Aorta (tissue), 5 donors: ENCODE measurements around the gene PDE1A. TPM values are rescaled to one million over a fixed set of nuclear protein-coding genes. Genes with fewer than 3 reads are reported as not detected.

Experiments
- ATAC-seq: fragments of 200-7000 bp; cut with Tn5 transposase; one replicate; pipeline ENCODE4 v1.9.1; 2022; ENCODE audit warnings: moderate library complexity; ENCODE audit not compliant: low FRiP score
- DNase-seq, 2 donors: peaks; one replicate each; pipeline ENCODE4 v3.0.0-alpha.2; 2020
- H3K27ac ChIP-seq, 2 donors: one replicate each; pipeline ENCODE4 v1.5.1; 2013; ENCODE audit warnings: low read length in 2 of 2, mild to moderate bottlenecking in 2 of 2, moderate library complexity in 2 of 2, control low read depth in 1 of 2, inconsistent platforms in 1 of 2, low read depth in 1 of 2
- H3K27me3 ChIP-seq, 2 donors: one replicate each; pipeline ENCODE4 v1.6.1; 2013; ENCODE audit warnings: control low read depth in 1 of 2, low read length in 1 of 2, mild to moderate bottlenecking in 1 of 2, moderate library complexity in 1 of 2; ENCODE audit not compliant: insufficient read depth in 2 of 2, control insufficient read depth in 1 of 2
- H3K36me3 ChIP-seq, 2 donors: one replicate each; pipeline ENCODE4 v1.6.1; 2013; ENCODE audit warnings: control low read depth in 1 of 2, low read length in 1 of 2, mild to moderate bottlenecking in 1 of 2; ENCODE audit not compliant: insufficient read depth in 2 of 2, control insufficient read depth in 1 of 2
- H3K4me1 ChIP-seq, 2 donors: one replicate each; pipeline ENCODE4 v1.6.1; 2013; ENCODE audit warnings: low read length in 2 of 2, control low read depth in 1 of 2, mild to moderate bottlenecking in 1 of 2, moderate library complexity in 1 of 2; ENCODE audit not compliant: insufficient read depth in 2 of 2, control insufficient read depth in 1 of 2
- H3K4me3 ChIP-seq, 2 donors: one replicate each; pipeline ENCODE4 v1.5.1; 2013; ENCODE audit warnings: low read length in 2 of 2, control low read depth in 1 of 2, mild to moderate bottlenecking in 1 of 2
- H3K9me3 ChIP-seq: one replicate; pipeline ENCODE4 v1.6.1; 2013; ENCODE audit warnings: mild to moderate bottlenecking, low read length; ENCODE audit not compliant: control insufficient read depth
- WGBS, 2 donors: extraction: QIAGEN DNeasy Blood & Tissue Kit; methylation state at CpG; one replicate each; pipeline ENCODE4 v1.1.7; 2013; 5-methylcytosine and 5-hydroxymethylcytosine counted together
- intact Hi-C, 2 donors: fragments of 100-400 bp; cut with DNase I; formaldehyde crosslinking; loops; one replicate each; pipeline versions ENCODE4 v1.14.2 to v1.15.0; 2022
- polyA plus RNA-seq, 2 donors: library from polyadenylated mRNA; stranded (reverse); fragments of 200-250 nt; gene quantifications; one replicate each; pipeline ENCODE4 v1.2.3, GENCODE V29; 2013
- total RNA-seq, 2 donors: library from RNA; stranded (reverse); fragmentation: NEBNext Ultra II Directional; extraction: Animal tissue kit (Norgen Biotek cat#: 25700); gene quantifications; one replicate each; pipeline ENCODE4 v1.2.1, GENCODE V29; 2021
- donor health status: healthy with polysubstance abuse.
- donor health status: Bipolar disorder and iron deficiency.
- donor health status: DM: no; HTN: no; CAD: no.
- donor health status: DM: no; HTN: no; CAD: no.
- donor health status: DM: yes; HTN: yes; CAD: no.

Gene PDE1A
- total and polyA plus RNA-seq, 4 donors: 17.1 to 34.1 (median 27.6) TPM

GRCh38 chr2:182324665-182325064, 102.2 kb downstream of the PDE1A start:
- 82% methylated on average over 4 of the region's 4 CpGs for WGBS, 2 donors
- DNase-seq (no peak), ATAC-seq (no peak)
- Histone ChIP-seq H3K27ac (no peak overlapping the region), H3K4me3 (no peak overlapping the region), H3K9me3 (no peaks in the 10 kb centered on the region), H3K36me3 (no peaks in the 10 kb centered on the region), H3K27me3 (no peaks in the 10 kb centered on the region), H3K4me1 (peaks cover 0 to 1% of the 10 kb centered on the region in 2 donors)
- intact Hi-C loops: no loop called here

GRCh38 chr2:182321096-182321495, 105.7 kb downstream of the PDE1A start:
- Histone ChIP-seq H3K4me1 (peaks cover 0 to 1% of the 10 kb centered on the region in 2 donors), H3K27ac (no peak overlapping the region), H3K9me3 (no peaks in the 10 kb centered on the region), H3K36me3 (no peaks in the 10 kb centered on the region), H3K4me3 (no peak overlapping the region), H3K27me3 (no peaks in the 10 kb centered on the region)
- 6 to 12% methylated on average over 1 of the region's 1 CpG for WGBS, 2 donors
- DNase-seq (no peak), ATAC-seq (no peak)
- intact Hi-C loops: no loop called here

GRCh38 chr2:182319556-182320505, 107.0 kb downstream of the PDE1A start:
- Histone ChIP-seq H3K27ac (no peak overlapping the region), H3K36me3 (no peaks in the 10 kb centered on the region), H3K27me3 (no peaks in the 10 kb centered on the region), H3K4me3 (no peak overlapping the region), H3K9me3 (no peaks in the 10 kb centered on the region), H3K4me1 (peaks cover 1 to 3% of the 10 kb centered on the region in 2 donors)
- no peak for ATAC-seq
- WGBS, 2 donors: 81 to 83% methylated on average over 4 of the region's 4 CpGs
- DNase-seq: no peak
- intact Hi-C loops: no loop called here

GRCh38 chr2:182318466-182319220, 108.2 kb downstream of the PDE1A start:
- H3K4me1 ChIP-seq: peaks cover 1 to 3% of the 10 kb centered on the region in 2 donors
- no peaks in the 10 kb centered on the region for H3K27me3 ChIP-seq
- H3K9me3 ChIP-seq: no peaks in the 10 kb centered on the region
- no peak overlapping the region for H3K27ac ChIP-seq
- ATAC-seq (no peak), DNase-seq (no peak)
- H3K36me3 ChIP-seq: no peaks in the 10 kb centered on the region
- intact Hi-C loops: no loop called here
- 87 to 90% methylated on average over 3 of the region's 3 CpGs for WGBS, 2 donors
- H3K4me3 ChIP-seq: no peak overlapping the region

- ATAC-seq (no peak), DNase-seq (no peak)
- H3K4me3 ChIP-seq: no peak overlapping the region
- H3K27me3 ChIP-seq: no peaks in the 10 kb centered on the region
- no peaks in the 10 kb centered on the region for H3K9me3 ChIP-seq
- H3K4me1 ChIP-seq: peaks cover 1 to 3% of the 10 kb centered on the region in 2 donors
- no peaks in the 10 kb centered on the region for H3K36me3 ChIP-seq
- 92 to 93% methylated on average over 2 of the region's 2 CpGs for WGBS, 2 donors
- no peak overlapping the region for H3K27ac ChIP-seq
- intact Hi-C loops: no loop called here
Observed at GRCh38 chr2:182316950-182317349, 109.9 kb downstream of the PDE1A start.

GRCh38 chr2:182302972-182303371, 123.9 kb downstream of the PDE1A start:
- Histone ChIP-seq H3K4me1 (peaks cover 0 to 1% of the 10 kb centered on the region in 2 donors), H3K9me3 (no peaks in the 10 kb centered on the region), H3K27me3 (no peaks in the 10 kb centered on the region), H3K27ac (no peak overlapping the region), H3K36me3 (no peaks in the 10 kb centered on the region), H3K4me3 (no peak overlapping the region)
- intact Hi-C loops: no loop called here
- no peak for ATAC-seq
- WGBS, 2 donors: 88 to 91% methylated on average over 2 of the region's 2 CpGs
- no peak for DNase-seq

- H3K27me3 ChIP-seq: no peaks in the 10 kb centered on the region
- H3K9me3 ChIP-seq: no peaks in the 10 kb centered on the region
- ATAC-seq: no peak
- DNase-seq: no peak
- WGBS, 2 donors: 53 to 57% methylated on average over 3 of the region's 3 CpGs
- intact Hi-C loops: no loop called here
- no peaks in the 10 kb centered on the region for H3K4me1 ChIP-seq
- H3K27ac ChIP-seq: no peak overlapping the region
- H3K4me3 ChIP-seq: no peak overlapping the region
- no peaks in the 10 kb centered on the region for H3K36me3 ChIP-seq
Observed at GRCh38 chr2:182302174-182302573, 124.7 kb downstream of the PDE1A start.

- Histone ChIP-seq H3K4me1 (no peaks in the 10 kb centered on the region), H3K9me3 (no peaks in the 10 kb centered on the region), H3K4me3 (no peak overlapping the region), H3K27me3 (no peaks in the 10 kb centered on the region), H3K27ac (no peak overlapping the region), H3K36me3 (no peaks in the 10 kb centered on the region)
- intact Hi-C loops: no loop called here
- DNase-seq (no peak), ATAC-seq (no peak)
- 95 to 97% methylated on average over 1 of the region's 1 CpG for WGBS, 2 donors
Observed at GRCh38 chr2:182301093-182301492, 125.7 kb downstream of the PDE1A start.
